Retinal pigment epithelial cell (primary cell): ENCODE measurements around the gene UNC13C.

Source experiments
- DNase-seq: peaks from one replicate; pipeline ENCODE4 v3.0.0-alpha.2; 2010; ENCODE audit warnings: low read depth
- H3K4me3 ChIP-seq: 2 replicates; pipeline ENCODE4 v1.5.1; 2011; ENCODE audit warnings: mild to moderate bottlenecking, low read length, control low read depth, moderate library complexity
- CTCF ChIP-seq: conservative IDR thresholded peaks from 2 replicates; pipeline ENCODE4 v1.5.1; 2011; ENCODE audit warnings: low read depth, low read length, control low read depth, inconsistent platforms

UNC13C gene

GRCh38 chr15:54035616-54036015 is 57.4 kb downstream of the UNC13C start:
- no peak overlapping the region for H3K4me3 ChIP-seq
- no peak for DNase-seq
- no peak for TF ChIP-seq CTCF

- TF ChIP-seq CTCF, result no peak
- no peak overlapping the region for H3K4me3 ChIP-seq
- DNase-seq, result no peak
Measured at GRCh38 chr15:54045397-54045796, 67.2 kb downstream of the UNC13C start.

- TF ChIP-seq CTCF, result no peak
- no peak overlapping the region for H3K4me3 ChIP-seq
- no peak for DNase-seq
Measured at GRCh38 chr15:54046093-54046492, 67.9 kb downstream of the UNC13C start.

GRCh38 chr15:54064365-54064764 is 86.1 kb downstream of the UNC13C start:
- no peak overlapping the region for H3K4me3 ChIP-seq
- no peak for TF ChIP-seq CTCF
- no peak for DNase-seq

GRCh38 chr15:54066403-54066802 is 88.2 kb downstream of the UNC13C start:
- DNase-seq, result no peak
- H3K4me3 ChIP-seq, result no peak overlapping the region
- TF ChIP-seq CTCF, result no peak

GRCh38 chr15:54082836-54083492 is 104.7 kb downstream of the UNC13C start:
- H3K4me3 ChIP-seq, result no peak overlapping the region
- no peak for DNase-seq
- TF ChIP-seq CTCF, result peak; percentile 76

- DNase-seq, result no peak
- no peak overlapping the region for H3K4me3 ChIP-seq
- no peak for TF ChIP-seq CTCF
Measured at GRCh38 chr15:54083501-54083900, 105.3 kb downstream of the UNC13C start.
